ENCODE data around the gene ZNF555. TPM values are rescaled to one million over a fixed set of nuclear protein-coding genes. Genes with fewer than 3 reads are reported as not detected.
"Not testable (repeated sequence)": the region's sequence is repeated elsewhere in the genome, so short reads cannot be mapped to it uniquely, and the experiment has no call there.

Gene ZNF555
- polyA plus RNA-seq, 12 donors = 8.0 to 21.9 (median 14.7) TPM; not detected in 1

GRCh38 chr19:2865334-2866100 is 24.2 kb downstream of the ZNF555 start:
- no peak for DNase-seq

- no peak for DNase-seq
Measured at GRCh38 chr19:2866495-2867024, 25.3 kb downstream of the ZNF555 start.

- DNase-seq = peak; percentile 63
Measured at GRCh38 chr19:2867025-2867991, 26.0 kb downstream of the ZNF555 start, which contains the start of gene ZNF556. Gene ZNF556, plus strand, starts transcription at chr19:2867335. Its CDS starts 87 bp downstream, at chr19:2867422.

- DNase-seq = no peak
Measured at GRCh38 chr19:2869618-2870017, 28.3 kb downstream of the ZNF555 start.

- DNase-seq = not testable (repeated sequence)
Measured at GRCh38 chr19:2872175-2872574, 30.9 kb downstream of the ZNF555 start.

- no peak for DNase-seq
Measured at GRCh38 chr19:2877398-2878331, 36.4 kb downstream of the ZNF555 start.

- no peak for DNase-seq
Measured at GRCh38 chr19:2883686-2884439, 42.6 kb downstream of the ZNF555 start.

- DNase-seq = no peak
Measured at GRCh38 chr19:2885736-2886135, 44.5 kb downstream of the ZNF555 start.

- peak; percentile 66 for DNase-seq
Measured at GRCh38 chr19:2887391-2887914, 46.2 kb downstream of the ZNF555 start.

- no peak for DNase-seq
Measured at GRCh38 chr19:2888731-2889224, 47.5 kb downstream of the ZNF555 start.

GRCh38 chr19:2890531-2890930 is 49.3 kb downstream of the ZNF555 start:
- DNase-seq = not testable (repeated sequence)

- no peak for DNase-seq
Measured at GRCh38 chr19:2896694-2897093, 55.4 kb downstream of the ZNF555 start.

GRCh38 chr19:2900296-2901252 is 59.3 kb downstream of the ZNF555 start, which contains the start of gene ZNF57:
Gene ZNF57, plus strand, starts transcription at chr19:2900928. Its CDS starts 118 bp downstream, at chr19:2901046.
- DNase-seq = peak; percentile 100

GRCh38 chr19:2902590-2903218 is 61.4 kb downstream of the ZNF555 start:
- DNase-seq = no peak

GRCh38 chr19:2903326-2903725 is 62.1 kb downstream of the ZNF555 start:
- not testable (repeated sequence) for DNase-seq

- DNase-seq = no peak
Measured at GRCh38 chr19:2905918-2906519, 64.7 kb downstream of the ZNF555 start.

GRCh38 chr19:2906631-2907195 is 65.4 kb downstream of the ZNF555 start:
- DNase-seq = no peak

All from muscle of arm (tissue), 12 donors.